Stimulated activated naive CD8-positive, alpha-beta T cell treated with anti-CD3 and anti-CD28 coated beads, Interleukin-15, Interleukin-2, amounts not matched to agents 100 U/mL and 50 U/mL, for 24 hours (primary cell): Measurements from ENCODE around the gene MEIS2.

Source experiments
- ATAC-seq: fragments of 150-1000 bp; cut with Tn5 transposase; one replicate; pipeline ENCODE4 v1.10.0; 2021
- DNase-seq: peaks from one replicate; pipeline ENCODE4 v3.0.0; 2021

The MEIS2 gene

GRCh38 chr15:37112171-37112570 lies 11.8 kb upstream of the MEIS2 start:
- ATAC-seq (no peak), DNase-seq (no peak)

GRCh38 chr15:37111427-37111717 lies 11.0 kb upstream of the MEIS2 start:
- DNase-seq (no peak), ATAC-seq (no peak)

- DNase-seq, result no peak
- no peak for ATAC-seq
These were observed 9.7 kb upstream of the MEIS2 start for GRCh38 chr15:37109872-37110572.

- ATAC-seq (no peak), DNase-seq (no peak)
These were observed 9.0 kb upstream of the MEIS2 start for GRCh38 chr15:37109168-37109871.

- DNase-seq, result no peak
- ATAC-seq, result no peak
These were observed 8.2 kb upstream of the MEIS2 start for GRCh38 chr15:37108381-37109167.

- ATAC-seq, result no peak
These were observed 7.5 kb upstream of the MEIS2 start for GRCh38 chr15:37107744-37108380.

GRCh38 chr15:37107071-37107743 lies 6.9 kb upstream of the MEIS2 start:
- DNase-seq (no peak), ATAC-seq (no peak)

More at GRCh38 chr15:37107744-37108380, 7.5 kb upstream of the MEIS2 start:
- no peak for DNase-seq

- ATAC-seq (no peak), DNase-seq (no peak)
These were observed 6.2 kb upstream of the MEIS2 start for GRCh38 chr15:37106490-37107001.

- DNase-seq (no peak), ATAC-seq (no peak)
These were observed 5.5 kb upstream of the MEIS2 start for GRCh38 chr15:37105889-37106288.

GRCh38 chr15:37105029-37105428 lies 4.7 kb upstream of the MEIS2 start:
- DNase-seq (no peak), ATAC-seq (no peak)

- no peak for DNase-seq
These were observed 4.2 kb upstream of the MEIS2 start for GRCh38 chr15:37104424-37104981.

GRCh38 chr15:37103475-37104423 lies 3.4 kb upstream of the MEIS2 start:
- no peak for DNase-seq

More at GRCh38 chr15:37104424-37104981, 4.2 kb upstream of the MEIS2 start:
- no peak for ATAC-seq

GRCh38 chr15:37103163-37103435 lies 2.8 kb upstream of the MEIS2 start:
- ATAC-seq (no peak), DNase-seq (no peak)

More at GRCh38 chr15:37103475-37104423, 3.4 kb upstream of the MEIS2 start:
- ATAC-seq, result no peak

- no peak for DNase-seq
These were observed 2.2 kb upstream of the MEIS2 start for GRCh38 chr15:37102305-37103162.

GRCh38 chr15:37101980-37102304 lies 1.6 kb upstream of the MEIS2 start:
- DNase-seq, result no peak

More at GRCh38 chr15:37102305-37103162, 2.2 kb upstream of the MEIS2 start:
- no peak for ATAC-seq

GRCh38 chr15:37100966-37101215 lies 542 bp upstream of the MEIS2 start:
- ATAC-seq, result no peak
- no peak for DNase-seq

More at GRCh38 chr15:37101980-37102304, 1.6 kb upstream of the MEIS2 start:
- ATAC-seq, result no peak

- DNase-seq (no peak), ATAC-seq (no peak)
These were observed 835 bp downstream of the MEIS2 start for GRCh38 chr15:37099319-37100108.

- ATAC-seq, result no peak
- no peak for DNase-seq
These were observed 1.7 kb downstream of the MEIS2 start for GRCh38 chr15:37098468-37099318.
